WTC11 (cell line): Measurements from ENCODE around the gene GALNT9. TPM values are rescaled to one million over a fixed set of nuclear protein-coding genes. Genes with fewer than 3 reads are reported as not detected.

Experiments
- ATAC-seq: fragments of 200-7000 bp; cut with Tn5 transposase; 2 replicates; pipeline ENCODE4 v1.10.0; 2021; ENCODE audit warnings: mild to moderate bottlenecking, moderate library complexity
- CTCF ChIA-PET: fragments of 300-600 bp; sonication (Branson Sonifier 250); formaldehyde crosslinking; loops from one replicate; lab custom pipeline; 2021; ENCODE audit warnings: antibody characterized with exemption; lab: Charles Lee
- POLR2A ChIA-PET: fragments of 350-600 bp; sonication (Branson Sonifier 250); formaldehyde crosslinking; loops from one replicate; lab custom pipeline; 2021; ENCODE audit warnings: antibody characterized with exemption; lab: Charles Lee
- DNase-seq: peaks from one replicate; pipeline ENCODE4 v3.0.0; 2021; ENCODE audit warnings: low spot score
- H3K27ac Mint-ChIP-seq: 2 replicates; pipeline ENCODE4 v1.8.0; 2021; ENCODE audit warnings: mixed read lengths
- H3K27me3 Mint-ChIP-seq: 2 replicates; pipeline ENCODE4 v1.8.0; 2021; ENCODE audit warnings: low read depth, mild to moderate bottlenecking, moderate library complexity, mixed read lengths
- H3K36me3 Mint-ChIP-seq: 2 replicates; pipeline ENCODE4 v1.8.0; 2021; ENCODE audit warnings: mixed read lengths
- H3K4me1 Mint-ChIP-seq: 2 replicates; pipeline ENCODE4 v1.8.0; 2022; ENCODE audit warnings: mixed read lengths
- H3K4me3 Mint-ChIP-seq: 2 replicates; pipeline ENCODE4 v1.8.0; 2021; ENCODE audit warnings: mild to moderate bottlenecking, moderate library complexity, mixed read lengths
- H3K9me3 Mint-ChIP-seq: 2 replicates; pipeline ENCODE4 v1.8.0; 2021; ENCODE audit warnings: mixed read lengths
- ATF1 ChIP-seq: sonication (generic); formaldehyde crosslinking; IDR thresholded peaks from 2 replicates; pipeline ENCODE4 v1.8.1; 2023; ENCODE audit warnings: mild to moderate bottlenecking, moderate library complexity, missing genetic modification reagents
- EMX1 ChIP-seq: fragments of 250-450 bp; sonication (Bioruptor Pico); IDR thresholded peaks from 2 replicates; pipeline ENCODE4 v1.8.0; 2021; ENCODE audit warnings: mild to moderate bottlenecking
- ESRRA ChIP-seq: sonication (generic); formaldehyde crosslinking; IDR thresholded peaks from 2 replicates; pipeline ENCODE4 v1.8.1; 2022; ENCODE audit warnings: mild to moderate bottlenecking, missing genetic modification reagents, borderline replicate concordance
- ETV6 ChIP-seq: sonication (generic); formaldehyde crosslinking; IDR thresholded peaks from 2 replicates; pipeline ENCODE4 v1.8.1; 2022; ENCODE audit warnings: mild to moderate bottlenecking, missing genetic modification reagents
- IRF2 ChIP-seq: sonication (generic); formaldehyde crosslinking; IDR thresholded peaks from 2 replicates; pipeline ENCODE4 v1.8.0; 2022; ENCODE audit warnings: low read depth, missing genetic modification reagents, borderline replicate concordance
- MXD4 ChIP-seq: fragments of 250-450 bp; sonication (Bioruptor Pico); IDR thresholded peaks from 2 replicates; pipeline ENCODE4 v1.8.0; 2021; ENCODE audit warnings: mild to moderate bottlenecking, moderate library complexity, borderline replicate concordance
- NFATC4 ChIP-seq: fragments of 250-450 bp; sonication (Bioruptor Pico); IDR thresholded peaks from 2 replicates; pipeline ENCODE4 v1.9.0; 2021; ENCODE audit warnings: mild to moderate bottlenecking
- SOX15 ChIP-seq: fragments of 250-450 bp; sonication (Bioruptor Pico); IDR thresholded peaks from 2 replicates; pipeline ENCODE4 v1.9.0; 2021; ENCODE audit warnings: mild to moderate bottlenecking
- SP1 ChIP-seq: sonication (generic); formaldehyde crosslinking; conservative IDR thresholded peaks from 2 replicates; pipeline ENCODE4 v1.8.1; 2022; ENCODE audit warnings: missing genetic modification reagents
- ZNF219 ChIP-seq: sonication (generic); formaldehyde crosslinking; IDR thresholded peaks from 2 replicates; pipeline ENCODE4 v1.8.0; 2023; ENCODE audit warnings: missing genetic modification reagents, mild to moderate bottlenecking, borderline replicate concordance
- total RNA-seq: library from RNA; stranded (reverse); gene quantifications from 3 replicates; pipeline ENCODE4 v1.2.3, GENCODE V29; 2021
- TF ChIP-seq, protein P1 (sequence below): fragments of 250-450 bp; sonication (Bioruptor Pico); conservative IDR thresholded peaks from 2 replicates; pipeline ENCODE4 v1.9.0; 2021; ENCODE audit warnings: mild to moderate bottlenecking
- TF ChIP-seq, protein P2 (sequence below): sonication (generic); formaldehyde crosslinking; IDR thresholded peaks from 2 replicates; pipeline ENCODE4 v1.8.1; 2023; ENCODE audit warnings: mild to moderate bottlenecking, missing genetic modification reagents
- TF ChIP-seq, protein P3 (sequence below): sonication (generic); formaldehyde crosslinking; IDR thresholded peaks from 2 replicates; pipeline ENCODE4 v1.8.0; 2022; ENCODE audit warnings: mild to moderate bottlenecking, missing genetic modification reagents
- TF ChIP-seq, protein P4 (sequence below): sonication (generic); formaldehyde crosslinking; IDR thresholded peaks from 2 replicates; pipeline ENCODE4 v1.8.0; 2023; ENCODE audit warnings: missing genetic modification reagents
- TF ChIP-seq, protein P5 (sequence below): fragments of 250-450 bp; sonication (Bioruptor Pico); IDR thresholded peaks from 2 replicates; pipeline ENCODE4 v1.9.0; 2021; ENCODE audit warnings: mild to moderate bottlenecking, borderline replicate concordance
- TF ChIP-seq, protein P6 (sequence below): sonication (generic); formaldehyde crosslinking; IDR thresholded peaks from 2 replicates; pipeline ENCODE4 v1.8.0; 2023; ENCODE audit warnings: missing genetic modification reagents, mild to moderate bottlenecking, borderline replicate concordance
- TF ChIP-seq, protein P7 (sequence below): sonication (generic); formaldehyde crosslinking; IDR thresholded peaks from 2 replicates; pipeline ENCODE4 v1.8.1; 2023; ENCODE audit warnings: mild to moderate bottlenecking, missing genetic modification reagents, moderate library complexity

GALNT9 gene
- total RNA-seq, 1 experiment from 2014 or later = 0.90 TPM

DNA sequence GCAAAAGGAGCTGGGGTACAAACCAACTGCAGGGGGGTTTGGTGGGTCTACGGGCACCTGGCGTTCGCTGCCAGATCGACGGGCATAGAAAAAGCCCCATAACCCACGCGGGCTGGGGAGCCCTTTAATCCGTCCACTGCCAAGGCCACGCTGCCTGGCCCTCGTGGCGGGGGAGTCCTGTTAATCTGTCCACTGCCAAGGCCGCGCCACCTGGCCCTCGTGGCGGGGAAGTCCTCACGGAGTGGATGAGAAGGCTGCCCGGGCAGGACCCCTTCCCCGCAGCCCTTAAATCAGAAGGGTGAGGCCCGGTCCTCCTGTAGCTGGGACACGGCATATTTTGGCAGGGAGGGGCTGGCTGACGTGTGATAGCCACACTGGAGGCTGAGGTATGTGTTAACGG lies 99.0 kb downstream of the GALNT9 start:
- no peak for ATAC-seq
- POLR2A ChIA-PET = no interaction called here
- no peaks in the 10 kb centered on the region for H3K4me1 Mint-ChIP-seq
- no peak overlapping the region for H3K27ac Mint-ChIP-seq
- CTCF ChIA-PET = no interaction called here
- no peak overlapping the region for H3K4me3 Mint-ChIP-seq
- H3K36me3 Mint-ChIP-seq = no peaks in the 10 kb centered on the region
- TF ChIP-seq, protein P1, sequence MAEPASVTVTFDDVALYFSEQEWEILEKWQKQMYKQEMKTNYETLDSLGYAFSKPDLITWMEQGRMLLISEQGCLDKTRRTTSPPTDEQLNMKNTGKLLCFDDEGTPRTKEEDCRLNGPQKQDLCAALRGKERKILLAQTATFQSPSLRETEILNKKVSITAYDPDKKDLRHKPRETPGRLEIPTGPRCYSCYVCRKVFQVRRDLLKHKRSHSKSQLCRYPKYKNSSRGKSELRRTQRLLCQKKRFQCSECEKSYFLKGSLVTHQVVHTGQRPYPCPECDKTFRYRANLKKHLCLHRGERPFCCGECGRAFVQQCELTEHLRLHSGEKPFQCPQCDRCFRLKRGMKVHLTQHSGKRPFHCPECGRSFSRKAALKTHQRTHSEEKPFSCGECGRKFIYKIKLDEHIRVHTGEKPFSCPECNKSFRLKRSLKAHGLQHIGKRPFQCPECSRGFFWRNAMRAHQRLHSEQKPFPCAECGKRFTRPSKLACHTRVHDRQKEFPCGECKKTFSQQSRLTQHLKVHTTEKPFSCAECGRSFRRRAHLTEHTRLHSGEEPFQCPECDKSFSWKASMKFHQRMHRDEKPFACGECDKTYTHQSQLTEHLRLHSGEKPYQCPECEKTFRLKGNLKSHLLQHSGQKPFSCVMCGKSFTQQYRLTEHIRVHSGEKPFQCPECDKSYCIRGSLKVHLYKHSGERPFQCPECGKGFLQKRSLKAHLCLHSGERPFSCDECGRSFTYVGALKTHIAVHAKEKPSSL (CRISPR knock-in tag) = no peak
- TF ChIP-seq, protein P2, sequence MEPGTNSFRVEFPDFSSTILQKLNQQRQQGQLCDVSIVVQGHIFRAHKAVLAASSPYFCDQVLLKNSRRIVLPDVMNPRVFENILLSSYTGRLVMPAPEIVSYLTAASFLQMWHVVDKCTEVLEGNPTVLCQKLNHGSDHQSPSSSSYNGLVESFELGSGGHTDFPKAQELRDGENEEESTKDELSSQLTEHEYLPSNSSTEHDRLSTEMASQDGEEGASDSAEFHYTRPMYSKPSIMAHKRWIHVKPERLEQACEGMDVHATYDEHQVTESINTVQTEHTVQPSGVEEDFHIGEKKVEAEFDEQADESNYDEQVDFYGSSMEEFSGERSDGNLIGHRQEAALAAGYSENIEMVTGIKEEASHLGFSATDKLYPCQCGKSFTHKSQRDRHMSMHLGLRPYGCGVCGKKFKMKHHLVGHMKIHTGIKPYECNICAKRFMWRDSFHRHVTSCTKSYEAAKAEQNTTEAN (CRISPR knock-in tag) = no peak
- TF ChIP-seq, protein P3, sequence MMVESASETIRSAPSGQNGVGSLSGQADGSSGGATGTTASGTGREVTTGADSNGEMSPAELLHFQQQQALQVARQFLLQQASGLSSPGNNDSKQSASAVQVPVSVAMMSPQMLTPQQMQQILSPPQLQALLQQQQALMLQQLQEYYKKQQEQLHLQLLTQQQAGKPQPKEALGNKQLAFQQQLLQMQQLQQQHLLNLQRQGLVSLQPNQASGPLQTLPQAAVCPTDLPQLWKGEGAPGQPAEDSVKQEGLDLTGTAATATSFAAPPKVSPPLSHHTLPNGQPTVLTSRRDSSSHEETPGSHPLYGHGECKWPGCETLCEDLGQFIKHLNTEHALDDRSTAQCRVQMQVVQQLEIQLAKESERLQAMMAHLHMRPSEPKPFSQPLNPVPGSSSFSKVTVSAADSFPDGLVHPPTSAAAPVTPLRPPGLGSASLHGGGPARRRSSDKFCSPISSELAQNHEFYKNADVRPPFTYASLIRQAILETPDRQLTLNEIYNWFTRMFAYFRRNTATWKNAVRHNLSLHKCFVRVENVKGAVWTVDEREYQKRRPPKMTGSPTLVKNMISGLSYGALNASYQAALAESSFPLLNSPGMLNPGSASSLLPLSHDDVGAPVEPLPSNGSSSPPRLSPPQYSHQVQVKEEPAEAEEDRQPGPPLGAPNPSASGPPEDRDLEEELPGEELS (CRISPR knock-in tag) = no peak
- no peak for TF ChIP-seq ETV6 (CRISPR knock-in tag)
- TF ChIP-seq IRF2 (CRISPR knock-in tag) = no peak
- TF ChIP-seq EMX1 (CRISPR knock-in tag) = no peak
- TF ChIP-seq MXD4 (CRISPR knock-in tag) = no peak
- no peak for TF ChIP-seq NFATC4
- TF ChIP-seq, protein P4, sequence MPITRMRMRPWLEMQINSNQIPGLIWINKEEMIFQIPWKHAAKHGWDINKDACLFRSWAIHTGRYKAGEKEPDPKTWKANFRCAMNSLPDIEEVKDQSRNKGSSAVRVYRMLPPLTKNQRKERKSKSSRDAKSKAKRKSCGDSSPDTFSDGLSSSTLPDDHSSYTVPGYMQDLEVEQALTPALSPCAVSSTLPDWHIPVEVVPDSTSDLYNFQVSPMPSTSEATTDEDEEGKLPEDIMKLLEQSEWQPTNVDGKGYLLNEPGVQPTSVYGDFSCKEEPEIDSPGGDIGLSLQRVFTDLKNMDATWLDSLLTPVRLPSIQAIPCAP (CRISPR knock-in tag) = no peak
- no peak for TF ChIP-seq ZNF219 (CRISPR knock-in tag)
- TF ChIP-seq, all 79 proteins: peak for 0
- Mint-ChIP-seq H3K27me3 (peaks cover 16% of the 10 kb centered on the region), H3K9me3 (no peaks in the 10 kb centered on the region)
- no peak for DNase-seq

DNA sequence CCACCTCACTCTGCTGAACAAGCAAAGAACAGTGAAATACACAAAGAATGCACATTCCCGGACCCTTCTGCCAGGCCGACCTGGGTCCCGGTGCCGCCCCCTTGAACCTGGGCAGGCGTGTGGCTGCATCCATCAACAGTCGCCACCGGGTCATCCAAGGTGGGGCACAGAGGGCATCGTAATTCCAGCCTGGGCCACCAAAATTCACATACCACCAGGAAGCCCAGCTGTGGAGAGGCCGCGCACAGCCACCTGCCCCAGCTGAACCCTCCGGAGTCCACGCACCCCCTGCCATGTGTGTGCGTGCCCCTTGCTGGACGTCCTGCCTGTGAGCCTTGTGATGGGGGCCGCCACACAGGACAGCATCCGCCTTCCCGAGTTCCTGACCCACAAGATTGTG lies 99.5 kb downstream of the GALNT9 start:
- DNase-seq = no peak
- POLR2A ChIA-PET = no interaction called here
- H3K4me1 Mint-ChIP-seq = no peaks in the 10 kb centered on the region
- CTCF ChIA-PET = interaction anchor here (1.4 kb wide), 1 partner anchor 11 kb away, joined by 4 read pairs; no protein-coding TSS in a partner anchor
- no peak overlapping the region for H3K27ac Mint-ChIP-seq
- no peak overlapping the region for H3K4me3 Mint-ChIP-seq
- H3K36me3 Mint-ChIP-seq = no peaks in the 10 kb centered on the region
- peaks cover 12% of the 10 kb centered on the region for H3K27me3 Mint-ChIP-seq
- no peak for ATAC-seq
- no peaks in the 10 kb centered on the region for H3K9me3 Mint-ChIP-seq
- TF ChIP-seq, protein P5, sequence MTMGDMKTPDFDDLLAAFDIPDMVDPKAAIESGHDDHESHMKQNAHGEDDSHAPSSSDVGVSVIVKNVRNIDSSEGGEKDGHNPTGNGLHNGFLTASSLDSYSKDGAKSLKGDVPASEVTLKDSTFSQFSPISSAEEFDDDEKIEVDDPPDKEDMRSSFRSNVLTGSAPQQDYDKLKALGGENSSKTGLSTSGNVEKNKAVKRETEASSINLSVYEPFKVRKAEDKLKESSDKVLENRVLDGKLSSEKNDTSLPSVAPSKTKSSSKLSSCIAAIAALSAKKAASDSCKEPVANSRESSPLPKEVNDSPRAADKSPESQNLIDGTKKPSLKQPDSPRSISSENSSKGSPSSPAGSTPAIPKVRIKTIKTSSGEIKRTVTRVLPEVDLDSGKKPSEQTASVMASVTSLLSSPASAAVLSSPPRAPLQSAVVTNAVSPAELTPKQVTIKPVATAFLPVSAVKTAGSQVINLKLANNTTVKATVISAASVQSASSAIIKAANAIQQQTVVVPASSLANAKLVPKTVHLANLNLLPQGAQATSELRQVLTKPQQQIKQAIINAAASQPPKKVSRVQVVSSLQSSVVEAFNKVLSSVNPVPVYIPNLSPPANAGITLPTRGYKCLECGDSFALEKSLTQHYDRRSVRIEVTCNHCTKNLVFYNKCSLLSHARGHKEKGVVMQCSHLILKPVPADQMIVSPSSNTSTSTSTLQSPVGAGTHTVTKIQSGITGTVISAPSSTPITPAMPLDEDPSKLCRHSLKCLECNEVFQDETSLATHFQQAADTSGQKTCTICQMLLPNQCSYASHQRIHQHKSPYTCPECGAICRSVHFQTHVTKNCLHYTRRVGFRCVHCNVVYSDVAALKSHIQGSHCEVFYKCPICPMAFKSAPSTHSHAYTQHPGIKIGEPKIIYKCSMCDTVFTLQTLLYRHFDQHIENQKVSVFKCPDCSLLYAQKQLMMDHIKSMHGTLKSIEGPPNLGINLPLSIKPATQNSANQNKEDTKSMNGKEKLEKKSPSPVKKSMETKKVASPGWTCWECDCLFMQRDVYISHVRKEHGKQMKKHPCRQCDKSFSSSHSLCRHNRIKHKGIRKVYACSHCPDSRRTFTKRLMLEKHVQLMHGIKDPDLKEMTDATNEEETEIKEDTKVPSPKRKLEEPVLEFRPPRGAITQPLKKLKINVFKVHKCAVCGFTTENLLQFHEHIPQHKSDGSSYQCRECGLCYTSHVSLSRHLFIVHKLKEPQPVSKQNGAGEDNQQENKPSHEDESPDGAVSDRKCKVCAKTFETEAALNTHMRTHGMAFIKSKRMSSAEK (CRISPR knock-in tag) = no peak
- TF ChIP-seq SOX15 (CRISPR knock-in tag) (no peak), ATF1 (no peak), SP1 (CRISPR knock-in tag) (no peak), ESRRA (CRISPR knock-in tag) (no peak)
- TF ChIP-seq, protein P6, sequence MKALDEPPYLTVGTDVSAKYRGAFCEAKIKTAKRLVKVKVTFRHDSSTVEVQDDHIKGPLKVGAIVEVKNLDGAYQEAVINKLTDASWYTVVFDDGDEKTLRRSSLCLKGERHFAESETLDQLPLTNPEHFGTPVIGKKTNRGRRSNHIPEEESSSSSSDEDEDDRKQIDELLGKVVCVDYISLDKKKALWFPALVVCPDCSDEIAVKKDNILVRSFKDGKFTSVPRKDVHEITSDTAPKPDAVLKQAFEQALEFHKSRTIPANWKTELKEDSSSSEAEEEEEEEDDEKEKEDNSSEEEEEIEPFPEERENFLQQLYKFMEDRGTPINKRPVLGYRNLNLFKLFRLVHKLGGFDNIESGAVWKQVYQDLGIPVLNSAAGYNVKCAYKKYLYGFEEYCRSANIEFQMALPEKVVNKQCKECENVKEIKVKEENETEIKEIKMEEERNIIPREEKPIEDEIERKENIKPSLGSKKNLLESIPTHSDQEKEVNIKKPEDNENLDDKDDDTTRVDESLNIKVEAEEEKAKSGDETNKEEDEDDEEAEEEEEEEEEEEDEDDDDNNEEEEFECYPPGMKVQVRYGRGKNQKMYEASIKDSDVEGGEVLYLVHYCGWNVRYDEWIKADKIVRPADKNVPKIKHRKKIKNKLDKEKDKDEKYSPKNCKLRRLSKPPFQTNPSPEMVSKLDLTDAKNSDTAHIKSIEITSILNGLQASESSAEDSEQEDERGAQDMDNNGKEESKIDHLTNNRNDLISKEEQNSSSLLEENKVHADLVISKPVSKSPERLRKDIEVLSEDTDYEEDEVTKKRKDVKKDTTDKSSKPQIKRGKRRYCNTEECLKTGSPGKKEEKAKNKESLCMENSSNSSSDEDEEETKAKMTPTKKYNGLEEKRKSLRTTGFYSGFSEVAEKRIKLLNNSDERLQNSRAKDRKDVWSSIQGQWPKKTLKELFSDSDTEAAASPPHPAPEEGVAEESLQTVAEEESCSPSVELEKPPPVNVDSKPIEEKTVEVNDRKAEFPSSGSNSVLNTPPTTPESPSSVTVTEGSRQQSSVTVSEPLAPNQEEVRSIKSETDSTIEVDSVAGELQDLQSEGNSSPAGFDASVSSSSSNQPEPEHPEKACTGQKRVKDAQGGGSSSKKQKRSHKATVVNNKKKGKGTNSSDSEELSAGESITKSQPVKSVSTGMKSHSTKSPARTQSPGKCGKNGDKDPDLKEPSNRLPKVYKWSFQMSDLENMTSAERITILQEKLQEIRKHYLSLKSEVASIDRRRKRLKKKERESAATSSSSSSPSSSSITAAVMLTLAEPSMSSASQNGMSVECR (CRISPR knock-in tag) = no peak
- TF ChIP-seq, protein P7, sequence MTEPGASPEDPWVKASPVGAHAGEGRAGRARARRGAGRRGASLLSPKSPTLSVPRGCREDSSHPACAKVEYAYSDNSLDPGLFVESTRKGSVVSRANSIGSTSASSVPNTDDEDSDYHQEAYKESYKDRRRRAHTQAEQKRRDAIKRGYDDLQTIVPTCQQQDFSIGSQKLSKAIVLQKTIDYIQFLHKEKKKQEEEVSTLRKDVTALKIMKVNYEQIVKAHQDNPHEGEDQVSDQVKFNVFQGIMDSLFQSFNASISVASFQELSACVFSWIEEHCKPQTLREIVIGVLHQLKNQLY (CRISPR knock-in tag) = no peak
- TF ChIP-seq, protein P2 (CRISPR knock-in tag) = no peak
